HG02763 (cell line): ENCODE results near the gene KLF6.
A peak's percentile ranks its signal among the peaks of the same experiment; 100 is the strongest.

Source experiments
- ATAC-seq: cut with Tn5 transposase; IDR thresholded peaks from one replicate; pipeline ENCODE4 v1.9.1; 2021; ENCODE audit warnings: mild to moderate bottlenecking, moderate library complexity; ENCODE audit not compliant: unreplicated experiment

Gene KLF6

DNA sequence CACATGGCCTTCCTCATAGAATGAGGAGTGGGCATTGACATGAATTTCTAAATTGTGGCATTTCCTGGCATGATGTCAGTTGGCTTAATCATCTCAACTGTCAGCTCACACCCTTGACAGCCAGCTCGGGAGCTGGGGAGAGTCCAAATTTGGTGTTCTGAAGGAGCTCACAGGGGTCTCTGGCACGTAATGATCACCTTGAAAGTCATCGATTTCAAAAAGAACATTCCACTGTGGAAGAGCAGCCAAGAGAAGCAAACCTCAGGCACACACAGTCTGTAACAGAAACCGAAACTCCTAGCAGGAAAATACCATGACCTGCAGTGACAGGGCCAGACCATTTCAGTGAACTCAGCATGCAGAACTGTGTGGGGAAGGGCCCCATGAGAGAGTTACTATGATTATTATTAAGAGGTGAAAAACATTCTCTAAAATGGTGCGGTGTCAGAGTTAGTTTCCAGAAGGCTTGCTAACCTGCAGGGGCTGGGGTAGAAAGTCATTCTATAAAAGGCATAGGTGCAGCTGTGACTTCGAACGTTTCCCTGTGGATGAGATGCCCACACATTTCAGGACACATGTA lies 26.4 kb upstream of the KLF6 start:
- peak; percentile 79 for ATAC-seq

DNA sequence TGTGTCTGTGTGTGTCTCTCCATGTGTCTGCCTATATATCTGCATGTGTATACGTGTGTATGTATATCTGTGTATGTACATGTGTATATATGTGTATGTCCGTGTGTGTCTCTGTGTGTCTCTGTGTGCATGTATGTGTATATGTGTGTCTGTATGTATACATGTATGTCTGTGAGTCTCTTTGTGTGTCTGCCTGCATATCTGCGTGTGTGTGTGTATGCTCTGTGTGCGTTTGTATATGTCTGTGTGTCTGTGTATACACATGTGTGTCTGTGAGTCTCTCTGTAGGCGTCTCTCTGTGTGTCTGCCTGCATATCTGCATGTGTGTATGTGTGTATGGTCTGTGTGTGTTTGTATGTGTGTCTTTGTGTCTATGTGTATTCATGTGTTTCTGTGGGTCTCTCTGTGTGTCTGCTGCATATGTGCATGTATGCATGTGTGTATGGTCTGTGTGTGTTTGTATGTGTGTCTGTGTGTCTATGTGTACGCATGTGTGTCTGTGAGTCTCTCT lies 23.7 kb upstream of the KLF6 start:
- no peak for ATAC-seq

DNA sequence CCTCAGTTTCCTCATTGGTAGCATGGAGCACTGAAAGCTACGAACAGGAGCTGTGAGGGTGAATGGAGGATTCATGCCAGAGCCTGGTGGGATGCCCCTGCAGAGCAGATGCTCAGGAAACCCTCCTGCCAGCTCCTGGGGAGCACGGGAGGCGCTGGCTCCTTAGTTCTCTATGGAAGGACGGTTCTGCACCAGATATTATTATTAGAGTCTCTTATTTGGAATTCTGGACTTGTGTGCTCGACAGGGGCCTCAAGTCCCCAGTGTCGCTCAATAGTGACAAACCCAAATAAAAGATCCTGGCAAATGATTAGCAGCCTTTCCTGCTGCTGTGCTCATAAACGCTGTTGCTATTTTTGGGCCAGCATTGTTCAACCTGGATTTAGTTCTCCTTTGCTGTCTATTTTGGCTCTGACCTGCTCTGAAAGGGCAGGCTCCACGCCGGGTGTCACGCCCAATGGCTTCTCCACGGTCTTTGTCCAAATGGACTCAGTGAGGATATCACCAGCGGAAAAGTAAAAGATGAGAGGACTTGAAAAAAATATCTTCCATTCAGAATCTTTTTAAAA lies 23.0 kb upstream of the KLF6 start:
- ATAC-seq, result no peak

DNA sequence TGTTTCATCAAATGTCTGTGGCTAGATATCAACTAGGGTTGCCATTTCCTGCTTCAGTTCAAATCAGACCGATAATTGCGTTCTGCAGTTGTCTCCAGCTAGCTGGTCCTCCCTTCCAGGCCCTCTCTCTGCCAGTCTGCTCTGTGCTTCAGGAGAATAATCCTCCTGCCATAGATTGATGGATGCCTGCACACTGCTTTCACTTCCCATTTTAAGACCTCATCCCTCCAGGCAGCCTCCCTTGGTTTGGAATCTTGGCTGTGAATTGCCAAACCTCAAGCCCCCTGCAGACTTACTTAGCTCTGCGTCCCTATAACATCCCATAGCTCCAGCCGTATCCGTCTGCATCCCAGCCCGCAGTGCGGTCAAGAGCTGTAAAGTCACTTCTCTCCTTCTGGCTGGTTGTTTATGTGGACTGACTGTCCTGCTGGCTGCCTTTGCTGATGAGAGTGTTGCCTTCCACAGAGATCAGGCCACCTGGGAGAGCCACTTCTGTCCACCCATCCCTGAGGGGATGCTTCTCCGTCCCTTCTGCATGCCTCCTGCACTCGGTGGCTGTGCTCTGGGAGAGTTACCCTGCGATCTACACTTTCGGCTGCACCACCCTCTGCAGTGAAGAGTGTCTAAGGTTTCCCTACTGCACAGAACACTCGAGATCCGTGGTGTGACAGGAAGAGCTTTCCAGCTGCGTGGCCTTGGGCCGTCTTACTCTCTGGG lies 22.4 kb upstream of the KLF6 start:
- no peak for ATAC-seq

DNA sequence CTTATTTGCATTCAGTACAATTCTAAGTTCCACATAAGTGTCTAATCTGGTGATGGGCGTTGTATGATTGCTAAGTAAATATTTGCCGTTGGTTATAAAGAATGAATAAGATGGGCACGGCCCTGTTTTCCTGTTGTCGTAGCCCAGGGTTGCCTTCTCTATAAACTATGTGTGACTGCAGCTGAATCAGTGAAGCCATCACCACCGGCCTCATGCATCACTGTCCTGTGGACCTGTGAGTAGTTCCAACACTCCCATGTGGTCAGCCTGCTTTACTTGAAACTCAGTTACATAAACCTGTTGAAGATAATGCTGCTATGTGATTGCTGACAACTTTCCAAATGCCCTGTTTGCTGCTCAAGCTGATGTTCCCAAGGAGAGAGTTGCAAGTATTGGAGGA lies 21.6 kb upstream of the KLF6 start:
- no peak for ATAC-seq

DNA sequence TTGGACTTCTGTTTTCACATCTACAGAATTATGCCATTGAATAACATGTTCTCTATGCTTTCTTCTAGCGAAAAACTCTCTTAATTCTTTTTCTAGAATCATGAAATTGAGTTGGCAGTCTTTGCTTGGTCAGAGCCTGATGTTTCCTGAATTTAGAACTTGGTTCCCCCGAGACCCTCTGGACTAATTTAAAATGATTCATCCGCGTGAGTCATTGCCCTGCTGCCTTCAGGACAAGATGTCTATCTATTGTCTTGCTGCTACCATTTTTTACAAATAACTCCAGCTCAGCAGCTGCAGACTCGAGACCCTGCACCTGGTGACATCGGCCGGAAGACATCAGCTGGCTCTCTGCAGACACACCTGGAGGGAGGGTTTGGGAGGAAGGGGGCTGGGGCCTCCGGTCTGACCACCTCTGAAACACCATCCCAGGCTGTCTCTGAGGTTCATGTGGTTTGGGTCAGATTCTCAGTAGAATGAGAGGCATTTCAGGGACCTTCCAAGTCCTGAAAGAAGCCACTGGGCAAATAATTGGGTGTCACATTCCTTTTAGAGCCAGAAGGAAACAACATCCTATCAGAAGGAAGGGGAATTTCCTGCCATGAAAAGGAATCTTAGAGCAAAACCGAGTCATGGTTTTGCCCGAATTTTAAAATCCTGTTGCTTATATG lies 20.9 kb upstream of the KLF6 start:
- ATAC-seq, result peak; percentile 50

DNA sequence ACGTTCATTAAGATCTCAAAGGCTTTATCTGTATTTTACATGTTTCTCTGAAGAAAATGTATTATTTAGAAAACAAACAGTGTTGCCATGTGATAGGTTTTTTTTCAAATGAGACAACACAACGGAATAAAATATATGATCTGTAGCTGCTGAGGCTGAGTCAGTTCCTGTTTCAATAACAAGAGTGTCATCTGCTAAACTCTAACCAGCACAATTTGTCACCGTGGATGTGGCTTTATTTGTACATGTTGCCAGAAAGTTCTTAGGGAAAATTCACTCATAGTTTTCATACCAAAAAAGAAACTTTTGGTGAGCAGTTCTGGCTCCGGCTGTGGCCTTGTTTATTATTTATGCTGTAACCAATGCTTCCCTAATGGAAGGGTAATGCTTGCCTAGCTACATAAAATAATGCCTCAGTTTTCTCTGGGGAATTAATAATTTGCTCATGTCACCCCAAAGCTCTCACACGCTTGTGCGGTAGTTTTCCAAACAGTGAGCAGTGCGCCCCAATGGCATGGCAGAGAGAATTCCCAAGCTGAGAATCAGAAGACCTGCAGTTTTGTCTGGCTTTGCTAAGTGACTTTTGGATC lies 20.3 kb upstream of the KLF6 start:
- ATAC-seq, result peak; percentile 36

DNA sequence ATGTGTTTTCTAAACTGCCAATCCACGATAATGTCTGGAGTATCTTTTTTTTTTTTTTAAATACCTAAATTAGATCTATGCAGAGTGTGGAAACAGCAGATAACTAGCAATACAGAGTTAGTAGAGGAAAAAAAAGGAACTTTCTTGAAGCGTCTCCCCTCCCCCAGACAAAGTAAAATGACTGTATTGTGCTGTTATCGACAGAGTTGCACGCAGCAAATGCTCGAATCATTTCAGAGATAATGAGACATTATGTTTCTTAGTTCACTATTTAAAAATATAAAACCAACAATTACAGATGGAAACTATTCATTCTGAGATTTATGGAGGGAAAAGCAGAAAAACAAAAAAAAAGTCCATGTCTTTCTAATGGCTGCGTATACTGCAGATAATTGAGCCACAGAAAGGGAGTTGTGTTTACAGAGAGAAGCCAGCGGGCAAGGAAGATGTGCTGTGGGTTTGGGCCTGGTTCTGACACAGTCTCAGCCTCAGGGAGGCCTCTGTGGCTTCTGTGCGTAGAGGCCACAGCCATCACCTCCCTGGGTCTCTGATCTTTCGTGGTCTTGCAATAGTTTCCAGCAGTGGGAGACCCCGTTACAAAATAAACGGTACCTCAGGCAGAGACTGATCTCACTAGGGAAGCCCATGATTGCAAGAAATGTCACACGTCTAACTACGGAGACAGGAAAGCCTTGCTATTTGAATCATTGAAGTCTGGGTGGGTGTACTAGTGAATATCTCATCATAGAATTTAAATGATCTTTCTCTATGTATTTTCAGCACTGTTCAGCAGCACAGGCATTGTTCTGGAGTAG lies 19.1 kb upstream of the KLF6 start:
- no peak for ATAC-seq

DNA sequence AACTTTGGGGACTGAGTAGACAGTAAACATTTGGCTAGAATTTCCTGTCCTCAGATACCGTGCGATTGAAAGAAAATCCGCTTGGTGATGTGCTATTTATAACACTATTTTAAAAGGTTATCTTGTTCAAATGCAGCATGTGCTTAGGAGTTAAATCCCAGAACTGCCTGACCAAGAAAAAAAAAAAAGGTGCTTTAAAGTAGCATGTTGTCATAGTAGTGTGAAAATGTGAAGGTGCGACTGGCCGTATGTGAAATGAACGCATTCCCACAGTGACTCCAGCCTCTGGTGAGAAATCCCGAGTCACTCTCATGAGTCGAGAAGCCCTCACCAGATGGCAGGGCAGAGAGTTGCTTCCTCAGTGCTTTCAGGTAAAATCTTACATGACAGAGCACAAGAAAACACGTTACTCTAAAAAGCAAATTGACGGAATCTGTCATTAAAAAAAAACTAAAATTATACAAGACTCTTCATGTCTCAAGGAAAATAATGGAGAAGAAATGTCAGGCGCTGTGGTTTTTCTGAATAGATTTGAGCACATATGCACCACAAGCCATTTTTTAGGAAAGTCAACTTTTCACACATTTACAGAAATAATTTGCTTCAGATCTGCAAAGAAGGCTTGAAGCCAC lies 18.4 kb upstream of the KLF6 start:
- no peak for ATAC-seq

DNA sequence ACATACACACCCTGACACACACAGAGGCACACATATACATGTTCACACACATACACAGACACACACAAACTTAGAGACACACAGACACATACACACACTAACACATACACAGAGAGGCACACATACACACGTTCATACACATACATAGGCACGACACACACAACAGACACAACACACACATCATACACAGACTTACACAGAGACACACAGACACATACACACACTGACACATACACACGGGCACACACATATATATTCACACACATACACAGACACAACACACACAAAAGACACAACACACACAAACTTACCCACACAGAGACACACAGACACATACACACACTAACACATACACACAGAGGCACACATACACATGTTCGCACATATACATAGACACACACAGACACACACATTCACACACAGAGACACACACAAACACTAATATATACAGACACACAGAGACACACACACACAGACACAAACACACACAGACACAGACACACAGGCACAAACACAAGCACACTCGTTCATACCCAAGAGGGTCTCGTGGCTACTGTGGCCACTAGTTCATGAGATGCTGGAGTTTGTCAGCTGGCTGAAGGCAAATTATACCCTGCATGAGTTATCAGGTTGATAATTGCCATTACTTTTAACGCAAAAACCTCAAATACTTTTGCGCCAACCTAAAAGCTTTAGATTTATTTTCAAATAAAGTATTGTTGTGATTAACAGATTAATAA lies 17.7 kb upstream of the KLF6 start:
- no peak for ATAC-seq

DNA sequence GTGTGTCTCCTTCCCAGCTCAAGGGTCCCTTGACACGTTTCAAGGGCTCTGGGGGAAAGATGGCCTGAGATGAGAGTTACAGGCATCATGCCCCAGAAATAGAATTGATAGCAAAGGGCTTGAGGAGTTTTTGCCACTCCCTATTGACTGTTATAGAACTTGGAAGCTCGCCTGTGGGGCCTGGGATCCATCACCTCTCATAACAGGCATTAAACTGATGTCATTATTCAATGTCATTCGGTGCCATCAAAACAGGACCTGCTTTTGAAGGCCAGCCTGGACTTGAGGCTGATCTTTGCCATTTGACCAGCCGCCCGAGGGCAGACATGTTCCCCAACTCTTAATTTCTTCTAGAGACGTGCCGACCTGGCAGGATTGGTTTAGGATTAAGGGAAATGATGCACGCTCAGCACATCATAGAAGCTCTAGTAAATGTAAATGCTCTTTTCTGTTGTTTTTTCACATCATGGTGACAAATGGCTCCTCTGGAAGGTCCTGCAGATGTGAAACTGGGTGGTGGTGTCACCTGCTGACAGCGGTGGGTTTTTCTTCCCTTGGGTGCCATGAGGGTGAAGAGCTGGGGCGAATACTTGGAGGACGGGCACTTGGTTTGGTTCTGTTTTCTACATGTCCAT lies 16.7 kb upstream of the KLF6 start:
- no peak for ATAC-seq

DNA sequence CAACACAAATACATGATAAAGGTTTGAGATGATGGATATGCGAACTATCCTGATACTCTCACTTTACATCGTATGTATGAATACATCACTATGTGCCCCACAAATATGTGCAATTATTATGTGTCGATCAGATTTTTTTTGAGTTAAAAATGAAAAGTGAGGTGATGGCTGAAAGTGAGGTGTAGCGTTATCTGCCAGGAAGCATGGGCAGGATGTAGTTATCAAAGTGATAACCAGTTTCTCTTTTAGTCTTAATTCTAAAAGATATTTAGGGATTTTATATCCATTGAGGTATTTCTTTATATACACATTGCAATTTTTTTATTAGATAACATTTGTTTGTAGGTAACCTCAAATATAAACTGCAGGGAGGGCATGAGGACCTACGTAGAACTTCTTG lies 15.6 kb upstream of the KLF6 start:
- ATAC-seq, result no peak

DNA sequence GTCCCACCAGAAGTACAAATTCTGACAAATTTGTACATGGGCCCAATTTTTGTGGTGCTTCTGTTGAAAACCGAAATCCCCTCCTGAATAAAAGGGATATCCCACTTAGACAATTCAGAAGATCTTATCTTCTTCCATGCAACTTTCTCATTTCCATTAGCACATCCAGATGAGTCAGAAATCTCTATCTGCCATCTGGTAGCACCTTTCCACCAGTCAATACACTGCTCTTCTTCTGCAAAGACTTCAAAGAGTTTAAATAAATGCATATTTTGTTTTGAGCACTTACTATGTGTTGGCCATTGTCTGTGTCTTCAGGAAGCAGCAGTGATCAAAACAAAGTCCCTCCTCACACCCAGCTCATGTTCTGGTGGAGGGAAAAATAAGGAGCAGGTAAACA lies 12.7 kb upstream of the KLF6 start:
- ATAC-seq, result no peak

DNA sequence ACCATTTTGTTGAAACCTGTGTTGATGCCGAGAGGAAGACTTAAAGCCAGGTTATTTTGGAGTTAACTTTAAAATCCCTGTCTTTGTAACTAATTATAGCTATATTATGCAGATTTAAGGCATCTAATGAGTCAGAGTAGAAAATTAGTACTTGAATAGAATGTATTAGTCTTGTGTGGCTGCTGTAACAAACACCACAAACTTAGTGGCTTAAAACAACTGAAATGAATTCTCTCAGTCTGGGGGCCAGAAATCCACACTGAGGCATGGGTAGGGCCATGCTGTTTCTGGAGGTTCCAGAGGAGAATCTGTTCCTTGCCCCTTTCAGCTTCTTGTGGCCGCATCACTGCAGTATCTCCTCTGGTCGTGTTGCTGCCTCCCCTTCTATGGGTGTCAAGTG lies 8.5 kb upstream of the KLF6 start:
- no peak for ATAC-seq

DNA sequence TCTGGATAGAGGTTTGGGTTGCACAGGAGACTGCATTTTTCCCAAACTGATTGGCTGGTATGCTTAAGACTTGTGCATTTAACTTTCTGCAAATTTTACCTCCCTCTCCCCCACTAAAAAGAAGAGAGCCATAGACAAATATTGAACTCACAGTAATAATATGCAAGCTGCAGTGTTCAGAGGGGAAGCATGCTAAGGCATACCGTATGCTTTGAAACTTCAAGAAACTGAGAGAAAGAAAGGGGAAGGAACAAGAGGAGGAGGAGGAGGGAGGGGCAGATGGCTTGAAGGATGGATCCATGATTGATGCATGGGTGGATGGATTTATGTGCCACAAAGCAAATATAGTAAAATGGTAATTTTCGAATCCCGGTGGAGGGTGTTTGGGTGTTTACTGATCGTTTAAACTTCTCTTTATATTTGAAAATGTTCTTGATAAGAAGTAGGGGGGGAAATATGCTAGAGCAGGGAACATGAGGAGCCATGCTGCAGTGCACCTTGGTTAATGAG lies 7.8 kb upstream of the KLF6 start:
- ATAC-seq, result no peak

DNA sequence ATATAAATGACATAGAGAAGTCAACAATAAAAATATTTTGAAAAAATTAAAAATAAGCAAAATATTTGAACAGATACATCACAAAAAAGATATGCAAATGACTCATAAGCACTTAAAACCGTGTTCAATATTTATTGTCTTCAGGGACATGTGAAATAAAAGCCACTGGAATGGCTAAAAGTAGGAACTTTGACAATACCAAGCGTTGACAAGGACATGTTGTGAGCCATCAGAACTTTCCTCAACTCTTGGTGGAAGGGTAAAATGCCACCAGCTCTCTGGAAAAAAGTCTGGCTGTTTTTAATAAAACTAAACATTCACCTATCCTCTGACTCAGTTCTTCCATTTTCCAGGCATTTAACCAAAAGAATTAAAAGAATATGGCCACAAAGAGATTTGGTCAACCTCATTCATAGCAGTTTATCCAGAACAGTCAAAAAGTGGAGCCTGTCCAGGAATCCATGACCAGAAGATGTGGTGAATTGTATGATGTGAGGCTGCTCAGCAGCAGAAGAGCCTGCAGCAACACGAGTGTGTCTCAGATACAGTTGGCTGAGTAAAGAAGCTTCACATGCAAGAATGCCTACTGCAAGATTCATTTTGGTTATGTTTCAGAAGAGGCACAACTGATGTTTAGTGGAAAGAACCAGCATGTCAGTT lies 7.1 kb upstream of the KLF6 start:
- ATAC-seq, result no peak

DNA sequence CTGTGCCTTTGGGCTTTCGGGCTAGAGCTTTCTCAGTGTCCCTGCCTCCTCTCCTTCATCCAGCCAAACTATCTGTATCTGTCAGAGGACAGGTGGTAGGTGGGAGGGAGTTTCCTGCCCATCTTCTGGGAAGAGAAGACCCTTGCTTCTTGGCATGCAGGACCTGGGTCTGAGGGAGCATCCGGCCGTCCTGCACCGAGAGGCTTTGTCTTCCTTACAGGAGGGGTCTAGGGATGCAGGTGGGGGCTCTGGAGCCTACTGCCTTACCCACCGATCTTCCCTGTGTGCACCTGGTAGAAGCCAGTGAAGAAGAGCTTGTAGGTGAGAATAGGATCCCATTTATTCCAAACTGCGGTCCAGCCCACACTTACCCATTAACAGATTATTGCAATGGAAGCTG lies 5.8 kb upstream of the KLF6 start:
- no peak for ATAC-seq

DNA sequence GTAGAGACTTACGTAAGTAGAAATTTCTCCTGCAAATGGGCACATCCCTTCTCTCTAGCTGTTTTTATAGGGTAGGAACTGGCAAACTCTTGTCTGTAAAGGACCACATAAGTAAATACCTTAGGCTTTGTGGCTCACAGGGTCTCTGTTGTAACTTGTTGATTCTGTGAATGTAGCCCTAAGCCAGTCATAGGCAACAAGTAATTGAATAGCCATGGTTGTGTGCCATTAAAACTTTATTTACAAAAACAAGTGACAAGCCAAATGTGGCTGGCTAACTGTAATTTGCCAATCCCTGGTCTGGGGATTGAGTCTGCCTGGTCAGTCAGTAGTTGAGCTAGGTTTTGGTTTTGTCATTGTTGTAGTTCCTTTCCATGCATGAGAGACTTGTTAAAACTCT lies 5.3 kb upstream of the KLF6 start:
- no peak for ATAC-seq
